Naive thymus-derived CD4-positive, alpha-beta T cell (primary cell): ENCODE measurements around the gene PXDN. TPM values are rescaled to one million over a fixed set of nuclear protein-coding genes. Genes with fewer than 3 reads are reported as not detected.

ENCODE experiments used
- ATAC-seq: fragments of 150-1000 bp; cut with Tn5 transposase; 2 replicates; pipeline ENCODE4 v1.10.0; 2021; ENCODE audit warnings: mild to moderate bottlenecking, moderate library complexity
- CTCF ChIA-PET: fragments of 350-600 bp; sonication (Branson Sonifier 250); formaldehyde crosslinking; loops from one replicate; lab custom pipeline; 2021; ENCODE audit warnings: antibody characterized with exemption; lab: Charles Lee
- POLR2A ChIA-PET: fragments of 350-600 bp; sonication (Branson Sonifier 250); formaldehyde crosslinking; loops from one replicate; lab custom pipeline; 2021; ENCODE audit warnings: antibody characterized with exemption, inconsistent platforms; lab: Charles Lee
- DNase-seq, 9 donors: peaks; one replicate each; pipeline versions ENCODE4 v3.0.0 to v3.0.0-alpha.2; 2020 to 2022; ENCODE audit warnings: mixed read lengths in 1 of 9
- H3K27ac ChIP-seq: one replicate; pipeline ENCODE4 v1.7.0; 2013; ENCODE audit warnings: mild to moderate bottlenecking, low read depth, low read length, moderate library complexity
- H3K27me3 ChIP-seq, 2 donors: one replicate each; pipeline ENCODE4 v1.7.0; 2013; ENCODE audit warnings: low read length in 2 of 2, mild to moderate bottlenecking in 2 of 2, moderate library complexity in 2 of 2; ENCODE audit not compliant: control insufficient read depth in 2 of 2, insufficient read depth in 2 of 2
- H3K36me3 ChIP-seq, 3 experiments: 1 replicate in 2 of 3; 2 replicates in 1 of 3; pipeline ENCODE4 v1.7.0; 2013; ENCODE audit warnings: low read length in 3 of 3, mild to moderate bottlenecking in 3 of 3, moderate library complexity in 1 of 3; ENCODE audit not compliant: insufficient read depth in 3 of 3, control insufficient read depth in 2 of 3
- H3K4me1 ChIP-seq, 2 donors: one replicate each; pipeline ENCODE4 v1.7.0; 2013; ENCODE audit warnings: low read length in 2 of 2, mild to moderate bottlenecking in 2 of 2, moderate library complexity in 1 of 2; ENCODE audit not compliant: control insufficient read depth in 2 of 2, insufficient read depth in 2 of 2
- H3K4me3 ChIP-seq: 2 replicates; pipeline ENCODE4 v1.7.0; 2013; ENCODE audit warnings: mild to moderate bottlenecking, low read length
- H3K9me3 ChIP-seq, 3 experiments: 1 replicate in 2 of 3; 2 replicates in 1 of 3; pipeline ENCODE4 v1.7.0; 2013; ENCODE audit warnings: low read length in 3 of 3; ENCODE audit not compliant: control insufficient read depth in 2 of 3
- H3K27ac Mint-ChIP-seq, 9 donors: one replicate each; pipeline ENCODE4 v1.8.0; 2020 to 2022; ENCODE audit warnings: mixed read lengths in 9 of 9, mild to moderate bottlenecking in 8 of 9, moderate library complexity in 5 of 9, inconsistent platforms in 2 of 9
- H3K27me3 Mint-ChIP-seq, 5 donors: one replicate each; pipeline ENCODE4 v1.8.0; 2021 to 2022; ENCODE audit warnings: mixed read lengths in 5 of 5, mild to moderate bottlenecking in 1 of 5
- H3K36me3 Mint-ChIP-seq, 5 donors: one replicate each; pipeline ENCODE4 v1.8.0; 2020 to 2022; ENCODE audit warnings: mixed read lengths in 5 of 5, mild to moderate bottlenecking in 3 of 5, inconsistent platforms in 1 of 5
- H3K4me1 Mint-ChIP-seq, 7 donors: one replicate each; pipeline ENCODE4 v1.8.0; 2020 to 2022; ENCODE audit warnings: mixed read lengths in 7 of 7, mild to moderate bottlenecking in 3 of 7, inconsistent platforms in 1 of 7
- H3K4me3 Mint-ChIP-seq, 10 donors: one replicate each; pipeline ENCODE4 v1.8.0; 2020 to 2022; ENCODE audit warnings: mild to moderate bottlenecking in 10 of 10, mixed read lengths in 10 of 10, moderate library complexity in 6 of 10, inconsistent platforms in 2 of 10
- H3K9me3 Mint-ChIP-seq, 11 donors: one replicate each; pipeline ENCODE4 v1.8.0; 2020 to 2022; ENCODE audit warnings: mixed read lengths in 11 of 11, mild to moderate bottlenecking in 4 of 11, inconsistent platforms in 1 of 11, moderate library complexity in 1 of 11
- intact Hi-C, 2 donors: fragments of 100-400 bp; cut with micrococcal nuclease; formaldehyde crosslinking; loops; one replicate each; pipeline ENCODE4 v1.15.1; 2023
- polyA plus RNA-seq, 2 donors: library from polyadenylated mRNA; unstranded; fragments of 300-500 nt; fragmentation: Illumina TruSeq; gene quantifications; one replicate each; pipeline ENCODE4 v1.2.3, GENCODE V29; 2021
- total RNA-seq, 6 experiments: library from RNA in 5 of 6; stranded (reverse) in 5 of 6; gene quantifications; 1 replicate in 5 of 6; 2 replicates in 1 of 6; pipeline ENCODE4 v1.2.3 and lab custom pipeline; 2021 to 2026

The PXDN gene
- total and polyA plus RNA-seq, 7 experiments from 2014 or later = 0.47 to 3.1 (median 1.00) TPM; not detected in 3

GRCh38 chr2:1639086-1639858 is 105.0 kb downstream of the PXDN start:
- no peaks in the 10 kb centered on the region for H3K36me3 Mint-ChIP-seq
- DNase-seq = no peak
- intact Hi-C loops = no loop called here
- H3K4me1 Mint-ChIP-seq = no peaks in the 10 kb centered on the region
- H3K4me3 Mint-ChIP-seq = no peak overlapping the region
- Histone ChIP-seq H3K9me3 (no peaks in the 10 kb centered on the region), H3K4me3 (no peak overlapping the region), H3K27me3 (no peaks in the 10 kb centered on the region), H3K36me3 (no peaks in the 10 kb centered on the region), H3K27ac (no peak overlapping the region), H3K4me1 (no peaks in the 10 kb centered on the region)
- ATAC-seq = no peak
- H3K27me3 Mint-ChIP-seq = peaks cover 0 to 5% (median 4%) of the 10 kb centered on the region in 5 donors
- ChIA-PET CTCF (no interaction called here), POLR2A (no interaction called here)
- H3K27ac Mint-ChIP-seq = no peak overlapping the region
- H3K9me3 Mint-ChIP-seq = no peaks in the 10 kb centered on the region

- Mint-ChIP-seq H3K27me3 (peaks cover 0 to 5% (median 3%) of the 10 kb centered on the region in 5 donors), H3K27ac (no peak overlapping the region), H3K36me3 (no peaks in the 10 kb centered on the region), H3K9me3 (no peaks in the 10 kb centered on the region), H3K4me1 (no peaks in the 10 kb centered on the region), H3K4me3 (no peak overlapping the region)
- no peaks in the 10 kb centered on the region for H3K36me3 ChIP-seq
- intact Hi-C loops = no loop called here
- CTCF ChIA-PET = no interaction called here
- H3K4me1 ChIP-seq = no peaks in the 10 kb centered on the region
- H3K9me3 ChIP-seq = no peaks in the 10 kb centered on the region
- ATAC-seq (no peak), DNase-seq (no peak)
- H3K27ac ChIP-seq = no peak overlapping the region
- POLR2A ChIA-PET = interaction anchor here (0.6 kb wide), 1 partner anchor 274 kb away, joined by 5 read pairs; no protein-coding TSS in a partner anchor
- no peak overlapping the region for H3K4me3 ChIP-seq
- no peaks in the 10 kb centered on the region for H3K27me3 ChIP-seq
Observed at GRCh38 chr2:1638281-1638860, 105.9 kb downstream of the PXDN start.

GRCh38 chr2:1636791-1637415 is 107.4 kb downstream of the PXDN start:
- no peaks in the 10 kb centered on the region for H3K36me3 Mint-ChIP-seq
- no peak overlapping the region for H3K4me3 Mint-ChIP-seq
- no peak for DNase-seq
- POLR2A ChIA-PET = no interaction called here
- no peaks in the 10 kb centered on the region for H3K4me1 ChIP-seq
- H3K4me3 ChIP-seq = no peak overlapping the region
- H3K9me3 Mint-ChIP-seq = no peaks in the 10 kb centered on the region
- no peaks in the 10 kb centered on the region for H3K4me1 Mint-ChIP-seq
- intact Hi-C loops = no loop called here
- H3K27me3 ChIP-seq = no peaks in the 10 kb centered on the region
- no peaks in the 10 kb centered on the region for H3K9me3 ChIP-seq
- no peak overlapping the region for H3K27ac ChIP-seq
- H3K27me3 Mint-ChIP-seq = peaks cover 0 to 11% (median 4%) of the 10 kb centered on the region in 5 donors
- ATAC-seq = no peak
- CTCF ChIA-PET = interaction anchor here (0.6 kb wide), 1 partner anchor 185 kb away, joined by 3 read pairs; no protein-coding TSS in a partner anchor
- no peaks in the 10 kb centered on the region for H3K36me3 ChIP-seq
- H3K27ac Mint-ChIP-seq = no peak overlapping the region

- H3K27ac Mint-ChIP-seq = no peak overlapping the region
Observed at GRCh38 chr2:1635823-1636222, 108.5 kb downstream of the PXDN start.

GRCh38 chr2:1634681-1635341 is 109.5 kb downstream of the PXDN start:
- Histone ChIP-seq H3K4me3 (no peak overlapping the region), H3K27ac (no peak overlapping the region), H3K36me3 (no peaks in the 10 kb centered on the region), H3K27me3 (no peaks in the 10 kb centered on the region), H3K4me1 (no peaks in the 10 kb centered on the region), H3K9me3 (no peaks in the 10 kb centered on the region)
- ChIA-PET POLR2A (no interaction called here), CTCF (no interaction called here)
- ATAC-seq (peak; percentile 10), DNase-seq (no peak)
- H3K36me3 Mint-ChIP-seq = no peaks in the 10 kb centered on the region
- H3K9me3 Mint-ChIP-seq = no peaks in the 10 kb centered on the region
- intact Hi-C loops = no loop called here
- peaks cover 0 to 15% (median 5%) of the 10 kb centered on the region in 5 donors for H3K27me3 Mint-ChIP-seq
- no peak overlapping the region for H3K27ac Mint-ChIP-seq
- H3K4me3 Mint-ChIP-seq = no peak overlapping the region
- H3K4me1 Mint-ChIP-seq = no peaks in the 10 kb centered on the region

More at GRCh38 chr2:1635823-1636222, 108.5 kb downstream of the PXDN start:
- ATAC-seq (no peak), DNase-seq (no peak)
- no peaks in the 10 kb centered on the region for H3K4me1 Mint-ChIP-seq
- ChIA-PET CTCF (no interaction called here), POLR2A (no interaction called here)
- no peaks in the 10 kb centered on the region for H3K27me3 ChIP-seq
- H3K4me3 ChIP-seq = no peak overlapping the region
- no peaks in the 10 kb centered on the region for H3K36me3 Mint-ChIP-seq
- intact Hi-C loops = no loop called here
- no peaks in the 10 kb centered on the region for H3K9me3 ChIP-seq
- H3K27me3 Mint-ChIP-seq = peaks cover 0 to 15% (median 5%) of the 10 kb centered on the region in 5 donors
- H3K36me3 ChIP-seq = no peaks in the 10 kb centered on the region
- H3K9me3 Mint-ChIP-seq = no peaks in the 10 kb centered on the region
- no peaks in the 10 kb centered on the region for H3K4me1 ChIP-seq
- no peak overlapping the region for H3K27ac ChIP-seq
- no peak overlapping the region for H3K4me3 Mint-ChIP-seq

GRCh38 chr2:1633936-1634587 is 110.3 kb downstream of the PXDN start:
- no peaks in the 10 kb centered on the region for H3K4me1 ChIP-seq
- intact Hi-C loops = no loop called here
- Mint-ChIP-seq H3K4me1 (no peaks in the 10 kb centered on the region), H3K27me3 (peaks cover under 1 to 15% (median 5%) of the 10 kb centered on the region in 5 donors), H3K27ac (no peak overlapping the region), H3K4me3 (no peak overlapping the region), H3K36me3 (no peaks in the 10 kb centered on the region), H3K9me3 (no peaks in the 10 kb centered on the region)
- no peak for ATAC-seq
- no peak overlapping the region for H3K4me3 ChIP-seq
- no peaks in the 10 kb centered on the region for H3K27me3 ChIP-seq
- DNase-seq = no peak
- ChIA-PET POLR2A (no interaction called here), CTCF (no interaction called here)
- H3K9me3 ChIP-seq = no peaks in the 10 kb centered on the region
- no peak overlapping the region for H3K27ac ChIP-seq
- no peaks in the 10 kb centered on the region for H3K36me3 ChIP-seq
